B cell (primary cell): ENCODE results near the gene ERGIC1. TPM values are rescaled to one million over a fixed set of nuclear protein-coding genes. Genes with fewer than 3 reads are reported as not detected.

Experiments used
- ATAC-seq: fragments of 200-7000 bp; cut with Tn5 transposase; one replicate; pipeline ENCODE4 v1.10.0; 2021; ENCODE audit warnings: low read depth, mild to moderate bottlenecking, moderate number of reproducible peaks, moderate library complexity
- CTCF ChIA-PET: fragments of 350-600 bp; sonication (Branson Sonifier 250); formaldehyde crosslinking; loops from one replicate; lab custom pipeline; 2021; ENCODE audit warnings: antibody characterized with exemption, inconsistent platforms; lab: Charles Lee
- POLR2A ChIA-PET: fragments of 350-600 bp; sonication (Branson Sonifier 250); formaldehyde crosslinking; loops from one replicate; lab custom pipeline; 2021; ENCODE audit warnings: antibody characterized with exemption; lab: Charles Lee
- DNase-seq: peaks from one replicate; pipeline ENCODE4 v3.0.0; 2013
- H2AFZ ChIP-seq: 2 replicates; pipeline ENCODE4 v1.6.1; 2012; ENCODE audit warnings: mild to moderate bottlenecking, low read depth, low read length; ENCODE audit not compliant: insufficient read depth, poor library complexity, severe bottlenecking
- H3K27ac ChIP-seq, 2 donors: 1 replicate in 1 of 2; 2 replicates in 1 of 2; pipeline ENCODE4 v1.5.1; 2012 to 2013; ENCODE audit warnings: low read length in 2 of 2, mild to moderate bottlenecking in 2 of 2, moderate library complexity in 1 of 2
- H3K27me3 ChIP-seq, 4 experiments: fragments of 200-600 bp in 1 of 4; sonication (generic) in 1 of 4; replicated peaks in 1 of 4; 1 replicate in 2 of 4; 2 replicates in 2 of 4; pipeline versions ENCODE4 v1.6.1 to v1.7.0; 2013 to 2016; ENCODE audit warnings: low read length in 3 of 4, mild to moderate bottlenecking in 2 of 4, mixed read lengths in 1 of 4, moderate library complexity in 1 of 4; ENCODE audit not compliant: insufficient read depth in 4 of 4, control insufficient read depth in 3 of 4; ENCODE audit errors: control extremely low read depth in 1 of 4
- H3K36me3 ChIP-seq, 2 experiments: replicated peaks in 1 of 2; 1 replicate in 1 of 2; 2 replicates in 1 of 2; pipeline versions ENCODE4 v1.6.1 to v1.7.1; 2013; ENCODE audit warnings: low read length in 1 of 2; ENCODE audit not compliant: insufficient read depth in 2 of 2, control insufficient read depth in 1 of 2; ENCODE audit errors: control extremely low read depth in 1 of 2, extremely low read depth in 1 of 2
- H3K4me1 ChIP-seq, 2 donors: fragments of 200-600 bp in 1 of 2; sonication (generic) in 1 of 2; 1 replicate in 1 of 2; 2 replicates in 1 of 2; pipeline versions ENCODE4 v1.5.1 to v1.6.1; 2013 to 2017; ENCODE audit warnings: low read length in 2 of 2; ENCODE audit not compliant: control insufficient read depth in 2 of 2, insufficient read depth in 2 of 2
- H3K4me2 ChIP-seq: replicated peaks from 2 replicates; pipeline ENCODE3; 2012; ENCODE audit warnings: mild to moderate bottlenecking, low read depth, low read length; ENCODE audit not compliant: poor library complexity, severe bottlenecking
- H3K4me3 ChIP-seq, 5 experiments: fragments of 200-600 bp in 1 of 5; sonication (generic) in 1 of 5; 1 replicate in 3 of 5; 2 replicates in 2 of 5; pipeline versions ENCODE4 v1.5.1 to v1.7.0; 2011 to 2016; ENCODE audit warnings: low read length in 4 of 5, mild to moderate bottlenecking in 4 of 5, low read depth in 2 of 5, control low read depth in 1 of 5, moderate library complexity in 1 of 5; ENCODE audit not compliant: insufficient read depth in 1 of 5; ENCODE audit errors: control extremely low read depth in 1 of 5, extremely low read depth in 1 of 5
- H3K79me2 ChIP-seq: fragments of 200-600 bp; sonication (generic); one replicate; pipeline ENCODE4 v1.6.0; 2016; ENCODE audit warnings: low read length; ENCODE audit not compliant: control insufficient read depth, insufficient read depth
- H3K9ac ChIP-seq: fragments of 200-600 bp; sonication (generic); 2 replicates; pipeline ENCODE4 v1.6.1; 2017; ENCODE audit warnings: mild to moderate bottlenecking, low read length, moderate library complexity
- H3K9me3 ChIP-seq, 3 donors: one replicate each; pipeline versions ENCODE4 v1.6.1 to v1.7.1; 2013; ENCODE audit warnings: low read length in 2 of 3; ENCODE audit not compliant: control insufficient read depth in 2 of 3, insufficient read depth in 1 of 3; ENCODE audit errors: control extremely low read depth in 1 of 3
- H4K20me1 ChIP-seq: 2 replicates; pipeline ENCODE4 v1.6.0; 2012; ENCODE audit warnings: mild to moderate bottlenecking, low read length; ENCODE audit not compliant: insufficient read depth, control insufficient read depth, poor library complexity, severe bottlenecking
- H3K27ac Mint-ChIP-seq: one replicate; pipeline ENCODE4 v1.8.0; 2021; ENCODE audit warnings: mixed read lengths
- H3K27me3 Mint-ChIP-seq: one replicate; pipeline ENCODE4 v1.8.0; 2021; ENCODE audit warnings: mixed read lengths
- H3K4me1 Mint-ChIP-seq: one replicate; pipeline ENCODE4 v1.8.0; 2021; ENCODE audit warnings: mixed read lengths
- H3K4me3 Mint-ChIP-seq: one replicate; pipeline ENCODE4 v1.8.0; 2021; ENCODE audit warnings: mixed read lengths
- H3K9me3 Mint-ChIP-seq: one replicate; pipeline ENCODE4 v1.8.0; 2022; ENCODE audit warnings: mixed read lengths; ENCODE audit not compliant: insufficient read depth
- EZH2 ChIP-seq: IDR thresholded peaks from 2 replicates; pipeline ENCODE4 v1.6.1; 2012; ENCODE audit warnings: borderline replicate concordance, low read depth, mild to moderate bottlenecking, moderate library complexity, low read length; ENCODE audit not compliant: insufficient read depth, poor library complexity, severe bottlenecking
- WGBS: methylation state at CpG from one replicate; pipeline ENCODE4 v1.1.5; 2013; ENCODE audit warnings: missing lambda C conversion rate; ENCODE audit not compliant: insufficient coverage; 5-methylcytosine and 5-hydroxymethylcytosine counted together
- intact Hi-C: fragments of 100-400 bp; cut with micrococcal nuclease; formaldehyde crosslinking; loops from one replicate; pipeline ENCODE4 v1.10.0; 2022
- polyA plus RNA-seq: library from polyadenylated mRNA; depleted of rRNA; stranded (reverse); fragments of >200 nt; gene quantifications from 2 replicates; pipeline ENCODE4 v1.2.3, GENCODE V29; 2012
- total RNA-seq, 2 donors: library from RNA; stranded (reverse); fragments of 120-200 nt in 1 of 2; gene quantifications; 1 replicate in 1 of 2; 2 replicates in 1 of 2; pipeline versions ENCODE4 v1.2.3 to v1.2.4, GENCODE V29; 2013 to 2022
- TF ChIP-seq, protein P1 (sequence below): fragments of 200-600 bp; IDR thresholded peaks from one replicate; pipeline ENCODE4 v1.8.0; 2022; ENCODE audit warnings: antibody characterized with exemption, mild to moderate bottlenecking

The ERGIC1 gene
- total and polyA plus RNA-seq, 2 donors (not counting 1 experiment from before 2014, with no cell fraction given), result 86.3 to 140 TPM

DNA sequence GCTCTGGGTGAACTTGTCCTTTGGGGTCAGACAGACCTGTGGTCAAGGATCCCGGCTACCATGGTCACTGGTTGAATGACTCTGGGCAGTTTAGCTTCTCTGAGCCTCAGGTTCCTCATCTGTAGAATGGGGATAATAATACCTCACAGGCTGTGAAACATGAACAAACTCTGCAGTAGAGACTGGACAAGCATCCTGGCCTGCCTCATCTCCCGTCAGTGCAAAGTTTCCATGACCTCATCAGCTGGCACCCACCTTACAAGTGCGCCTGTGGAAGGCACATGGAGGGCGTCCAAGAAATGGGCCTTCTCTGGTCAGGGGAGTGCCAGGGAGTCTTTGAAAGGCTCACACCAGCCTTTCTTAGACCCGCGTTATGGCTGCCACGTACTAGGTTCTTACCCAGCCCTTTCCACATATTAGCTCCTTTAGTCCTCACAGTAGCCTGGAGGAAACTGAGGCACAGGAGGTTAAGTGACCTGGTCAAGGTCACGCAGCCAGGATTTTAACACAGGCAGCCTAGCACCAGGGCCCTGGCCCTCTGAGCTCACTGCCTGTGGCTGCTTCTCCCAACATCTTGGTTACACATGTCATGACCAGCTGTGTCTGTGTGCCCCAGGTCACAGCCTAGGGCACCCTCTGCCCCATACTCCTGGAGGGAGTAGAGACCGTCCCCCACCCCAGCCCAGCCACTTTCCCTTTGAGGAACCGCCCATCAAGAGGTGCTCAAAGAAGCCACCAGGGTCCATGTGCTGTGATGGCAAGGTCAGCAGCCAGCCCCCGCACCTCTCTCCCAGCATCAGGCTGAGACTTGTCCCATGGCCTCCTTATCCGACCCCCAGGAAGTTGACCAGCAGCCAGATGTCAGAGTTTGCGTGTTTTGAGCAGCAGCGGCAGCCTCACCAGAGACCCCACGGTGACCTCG is 85.7 kb downstream of the ERGIC1 start:
- H3K9me3 Mint-ChIP-seq, result no peaks in the 10 kb centered on the region
- Histone ChIP-seq H3K27ac (no peak overlapping the region), H3K4me1 (peaks cover 12 to 17% of the 10 kb centered on the region in 2 donors), H3K79me2 (peaks cover 20% of the 10 kb centered on the region), H4K20me1 (peaks cover 11% of the 10 kb centered on the region), H3K27me3 (no peaks in the 10 kb centered on the region), H3K4me3 (no peak overlapping the region), H3K9ac (no peak overlapping the region), H3K9me3 (no peaks in the 10 kb centered on the region), H3K36me3 (peaks cover 0 to 80% of the 10 kb centered on the region in 2 experiments), H3K4me2 (peak overlapping the region; percentile 44), H2AFZ (no peak overlapping the region)
- POLR2A ChIA-PET, result interaction anchor here (0.6 kb wide), 1 partner anchor 46 kb away, joined by 3 read pairs; no protein-coding TSS in a partner anchor
- no peak overlapping the region for H3K4me3 Mint-ChIP-seq
- TF ChIP-seq, protein P1, sequence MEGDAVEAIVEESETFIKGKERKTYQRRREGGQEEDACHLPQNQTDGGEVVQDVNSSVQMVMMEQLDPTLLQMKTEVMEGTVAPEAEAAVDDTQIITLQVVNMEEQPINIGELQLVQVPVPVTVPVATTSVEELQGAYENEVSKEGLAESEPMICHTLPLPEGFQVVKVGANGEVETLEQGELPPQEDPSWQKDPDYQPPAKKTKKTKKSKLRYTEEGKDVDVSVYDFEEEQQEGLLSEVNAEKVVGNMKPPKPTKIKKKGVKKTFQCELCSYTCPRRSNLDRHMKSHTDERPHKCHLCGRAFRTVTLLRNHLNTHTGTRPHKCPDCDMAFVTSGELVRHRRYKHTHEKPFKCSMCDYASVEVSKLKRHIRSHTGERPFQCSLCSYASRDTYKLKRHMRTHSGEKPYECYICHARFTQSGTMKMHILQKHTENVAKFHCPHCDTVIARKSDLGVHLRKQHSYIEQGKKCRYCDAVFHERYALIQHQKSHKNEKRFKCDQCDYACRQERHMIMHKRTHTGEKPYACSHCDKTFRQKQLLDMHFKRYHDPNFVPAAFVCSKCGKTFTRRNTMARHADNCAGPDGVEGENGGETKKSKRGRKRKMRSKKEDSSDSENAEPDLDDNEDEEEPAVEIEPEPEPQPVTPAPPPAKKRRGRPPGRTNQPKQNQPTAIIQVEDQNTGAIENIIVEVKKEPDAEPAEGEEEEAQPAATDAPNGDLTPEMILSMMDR, result no peak
- no peak for TF ChIP-seq EZH2
- 95% methylated on average over 16 of the region's 16 CpGs for WGBS
- ATAC-seq, result no peak
- H3K27ac Mint-ChIP-seq, result peak overlapping the region; percentile 3
- peaks cover 14% of the 10 kb centered on the region for H3K4me1 Mint-ChIP-seq
- no peaks in the 10 kb centered on the region for H3K27me3 Mint-ChIP-seq
- intact Hi-C loops, result loop anchor here (10.0 kb wide), 1 partner anchor 465 kb away; the partner anchor contains the start of gene SH3PXD2B
- CTCF ChIA-PET, result interaction anchor here (0.6 to 1.1 kb wide), 2 partner anchors 149 to 1497 kb away, joined by 3 to 5 read pairs; no protein-coding TSS in a partner anchor
- DNase-seq, result no peak
